Ureter (tissue), 1 donor: Measurements from ENCODE around the gene ARMC12. TPM values are rescaled to one million over a fixed set of nuclear protein-coding genes. Genes with fewer than 3 reads are reported as not detected.
"Not testable (repeated sequence)": the region's sequence is repeated elsewhere in the genome, so short reads cannot be mapped to it uniquely, and the experiment has no call there.

Experiments
- DNase-seq: peaks from one replicate; pipeline ENCODE4 v3.0.0-alpha.2; 2020; ENCODE audit warnings: low spot score
- total RNA-seq: library from RNA; stranded (reverse); gene quantifications from one replicate; pipeline ENCODE4 v1.2.4, GENCODE V29; 2023
- donor health status: DM: yes; HTN: yes; CAD: no.

Gene ARMC12, protein sequence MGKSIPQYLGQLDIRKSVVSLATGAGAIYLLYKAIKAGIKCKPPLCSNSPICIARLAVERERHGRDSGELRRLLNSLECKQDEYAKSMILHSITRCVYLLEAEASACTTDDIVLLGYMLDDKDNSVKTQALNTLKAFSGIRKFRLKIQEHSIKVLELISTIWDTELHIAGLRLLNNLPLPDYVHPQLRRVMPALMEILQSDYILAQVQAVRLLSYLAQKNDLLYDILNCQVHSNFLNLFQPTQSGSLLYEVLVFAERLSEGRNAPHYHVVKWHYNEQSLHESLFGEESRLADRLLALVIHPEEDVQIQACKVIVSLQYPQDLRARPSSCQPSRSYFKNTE
- total RNA-seq: 1.5 TPM

DNA sequence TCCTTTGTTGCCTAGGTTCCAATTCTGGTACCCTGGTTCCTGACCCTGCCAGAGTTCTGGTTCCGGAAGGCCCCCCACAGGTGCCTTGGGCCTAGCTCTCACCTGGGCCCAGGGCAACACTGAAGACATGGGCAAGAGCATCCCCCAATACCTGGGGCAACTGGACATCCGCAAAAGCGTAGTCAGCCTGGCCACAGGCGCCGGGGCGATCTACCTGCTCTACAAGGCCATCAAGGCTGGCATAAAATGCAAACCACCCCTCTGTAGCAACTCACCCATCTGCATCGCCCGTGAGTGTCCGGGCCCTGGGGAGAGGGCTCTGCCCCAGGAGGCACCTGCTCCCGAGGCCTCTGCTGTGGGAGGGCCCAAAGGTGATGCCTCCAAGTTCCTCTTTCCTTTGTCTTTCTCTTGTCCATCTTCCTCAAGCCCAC is at the start of gene ARMC12:
Gene ARMC12, plus strand, starts transcription at position 51 of the 431 bp plus-strand sequence. Its CDS starts 77 bp downstream, at position 128.
- no peak for DNase-seq

DNA sequence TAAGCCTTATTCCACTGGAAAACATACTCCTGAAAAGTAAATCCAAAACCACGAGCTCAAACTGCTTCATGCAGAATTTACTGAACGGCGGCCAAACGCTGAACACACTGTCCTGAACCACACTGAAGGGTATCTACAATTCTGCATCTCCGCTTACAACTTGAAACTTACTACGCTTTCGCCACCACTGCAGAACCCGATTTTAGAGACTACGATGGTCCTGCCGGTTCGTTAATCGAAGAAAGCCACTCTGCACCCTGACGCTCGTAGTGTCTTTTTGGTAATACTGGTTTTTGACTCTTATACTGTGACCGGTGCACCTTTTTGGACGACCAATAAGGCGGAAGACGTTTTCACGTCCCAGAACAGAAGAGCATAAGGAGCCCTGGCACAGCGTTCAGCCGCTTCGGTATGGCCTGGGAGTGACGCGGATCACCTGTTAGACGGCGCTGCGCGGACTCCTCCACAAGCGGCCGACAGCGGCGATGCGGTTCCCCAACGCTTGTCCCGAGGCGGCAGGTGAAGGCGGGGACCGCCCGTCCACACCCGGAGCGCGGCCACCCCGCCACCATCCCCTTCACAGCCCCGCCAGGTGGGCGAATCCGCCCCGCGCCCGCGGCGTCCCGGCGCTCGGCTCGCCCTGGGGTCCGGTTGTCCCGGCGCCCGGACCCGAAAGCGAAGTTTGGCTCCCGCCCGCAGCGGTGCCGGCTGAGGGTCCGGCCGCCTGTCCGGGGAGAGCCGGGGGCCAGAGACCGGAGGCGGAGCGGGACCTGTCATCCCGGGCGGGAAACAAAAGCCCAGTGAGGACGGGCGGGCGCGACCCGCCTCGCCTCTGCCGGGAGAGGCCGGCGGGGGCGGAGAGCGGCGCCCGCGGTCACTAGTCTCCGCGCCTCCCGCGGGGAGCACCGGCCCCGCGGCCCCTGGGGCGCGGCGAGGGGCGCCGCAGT is 48.9 kb upstream of the ARMC12 start:
- peak; percentile 53 for DNase-seq

DNA sequence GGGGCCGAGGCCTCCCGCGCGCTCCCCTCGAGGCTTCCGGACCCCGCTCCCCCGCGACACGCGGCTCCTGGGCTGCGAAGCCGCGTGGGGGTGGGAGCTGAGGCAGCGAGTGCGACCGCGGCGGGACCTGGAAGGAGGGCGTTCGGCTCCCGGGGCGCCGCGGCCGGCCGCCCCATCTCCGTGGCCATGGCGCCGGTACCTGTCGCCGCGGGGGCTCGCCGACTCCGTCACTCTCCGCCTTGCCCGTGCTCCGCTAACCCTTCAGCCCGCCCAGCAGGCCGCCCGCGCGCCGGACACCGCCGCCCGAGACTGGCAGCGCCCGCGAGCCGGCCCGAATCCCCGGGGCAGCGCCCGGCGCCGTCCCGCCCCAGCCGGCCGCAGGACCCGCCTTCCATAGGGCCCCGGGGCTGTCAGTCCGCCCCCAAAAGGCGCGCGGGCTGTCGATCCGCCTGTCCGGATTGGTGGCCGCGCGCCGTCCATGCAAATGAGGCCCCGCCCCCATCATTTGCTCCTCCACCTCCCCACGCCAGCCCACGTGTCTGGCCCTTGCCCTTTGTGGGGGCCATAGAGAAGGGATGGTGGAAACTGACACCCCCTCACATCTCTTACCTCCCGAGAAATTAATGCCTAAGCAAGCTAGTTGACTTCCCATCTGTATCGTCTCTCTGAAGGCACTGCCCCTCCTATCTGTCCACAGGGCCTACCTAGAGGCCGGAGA is 48.1 kb upstream of the ARMC12 start, which contains the start of gene FKBP5:
Gene FKBP5, minus strand, starts transcription at position 311 of the 718 bp plus-strand sequence. CDS start 46,091 bp downstream, outside the sequence.
- peak; percentile 95 for DNase-seq

DNA sequence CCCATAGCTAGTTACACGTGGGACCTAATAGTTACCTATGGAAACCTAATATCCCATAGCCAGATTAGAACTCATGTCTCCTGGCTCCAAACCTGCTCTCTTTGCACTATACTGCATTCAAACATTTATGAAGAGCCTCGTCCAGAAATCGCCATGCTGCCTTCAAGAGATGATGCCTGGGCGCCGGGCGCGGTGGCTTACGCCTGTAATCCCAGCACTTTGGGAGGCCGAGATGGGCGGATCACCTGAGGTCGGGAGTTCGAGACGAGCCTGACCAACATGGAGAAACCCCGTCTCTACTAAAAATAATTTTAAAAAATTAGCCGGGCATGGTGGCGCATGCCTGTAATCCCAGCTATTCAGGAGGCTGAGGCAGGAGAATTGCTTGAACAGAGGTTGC is 46.8 kb upstream of the ARMC12 start:
- not testable (repeated sequence) for DNase-seq

DNA sequence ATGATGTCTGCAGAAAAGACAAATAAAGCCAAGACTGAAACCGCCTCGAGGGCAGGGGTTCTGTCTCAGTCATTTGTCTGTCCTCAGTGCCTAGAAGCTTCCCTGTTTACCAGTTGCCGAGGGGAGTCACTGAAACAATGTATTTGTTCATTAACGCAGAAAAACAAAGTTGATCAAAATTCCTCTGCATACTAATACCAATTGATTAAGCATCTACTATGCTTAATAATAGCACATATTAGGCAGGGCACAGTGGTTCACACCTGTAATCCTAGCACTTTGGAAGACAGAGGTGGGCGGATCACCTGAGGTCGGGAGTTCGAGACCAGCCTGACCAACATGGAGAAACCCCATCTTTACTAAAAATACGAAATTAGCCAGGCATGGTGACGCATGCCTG is 46.3 kb upstream of the ARMC12 start:
- no peak for DNase-seq

DNA sequence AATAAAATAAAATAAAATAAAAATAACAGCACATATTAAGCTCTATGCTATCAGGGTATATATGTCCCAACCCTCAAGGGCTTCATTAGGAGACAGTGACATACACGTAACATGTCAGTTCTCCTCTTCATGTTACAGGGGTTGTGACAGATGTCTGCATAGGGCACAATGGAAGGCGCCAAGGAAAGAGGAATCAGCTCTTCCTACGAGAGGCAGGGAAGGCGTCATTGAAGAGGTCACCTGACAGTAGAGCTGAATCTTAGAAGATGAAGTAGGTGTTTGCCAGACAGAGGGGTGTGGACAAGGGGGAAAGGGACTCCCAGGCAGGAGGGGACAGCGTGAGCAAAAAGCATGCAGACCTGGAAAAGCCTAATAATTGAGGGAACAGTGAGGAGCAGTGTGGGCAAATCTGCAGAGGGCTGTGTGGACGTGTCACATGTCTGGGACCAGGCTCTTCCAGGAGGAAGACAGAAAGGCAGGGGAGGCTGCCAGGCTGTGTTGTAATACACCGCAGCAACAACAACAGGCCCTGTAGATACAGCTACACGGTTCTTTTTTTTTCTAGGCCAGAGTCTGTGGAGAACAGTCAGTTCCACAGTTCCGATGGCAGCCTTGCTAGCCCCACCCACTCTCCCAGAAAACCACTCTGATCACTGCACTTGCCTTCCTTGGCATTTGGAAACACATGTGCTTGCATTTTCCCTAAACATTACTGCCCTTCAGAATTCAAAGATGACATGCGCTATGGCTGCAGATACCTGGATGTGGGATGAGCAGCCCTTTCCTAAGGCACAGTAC is 45.6 kb upstream of the ARMC12 start:
- peak; percentile 79 for DNase-seq

DNA sequence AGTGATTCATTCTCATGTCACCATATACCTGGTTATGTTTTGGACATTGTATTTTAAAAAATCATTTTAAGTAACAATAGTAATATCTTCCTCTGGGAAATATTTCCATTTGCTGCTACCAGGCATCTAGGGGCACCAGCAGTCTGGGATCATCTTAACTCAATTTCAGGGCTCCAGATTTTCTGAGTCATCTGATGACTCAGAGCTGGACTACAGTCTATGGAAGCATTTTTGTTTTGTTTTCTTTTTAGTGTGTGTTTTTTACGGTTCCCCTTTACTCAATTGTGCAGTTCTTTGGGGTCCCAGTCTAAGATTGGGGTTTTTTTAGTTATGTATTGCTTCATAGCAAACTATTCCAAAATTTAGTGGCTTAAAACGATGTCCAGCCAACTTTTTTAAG is 42.4 kb upstream of the ARMC12 start:
- DNase-seq: no peak

DNA sequence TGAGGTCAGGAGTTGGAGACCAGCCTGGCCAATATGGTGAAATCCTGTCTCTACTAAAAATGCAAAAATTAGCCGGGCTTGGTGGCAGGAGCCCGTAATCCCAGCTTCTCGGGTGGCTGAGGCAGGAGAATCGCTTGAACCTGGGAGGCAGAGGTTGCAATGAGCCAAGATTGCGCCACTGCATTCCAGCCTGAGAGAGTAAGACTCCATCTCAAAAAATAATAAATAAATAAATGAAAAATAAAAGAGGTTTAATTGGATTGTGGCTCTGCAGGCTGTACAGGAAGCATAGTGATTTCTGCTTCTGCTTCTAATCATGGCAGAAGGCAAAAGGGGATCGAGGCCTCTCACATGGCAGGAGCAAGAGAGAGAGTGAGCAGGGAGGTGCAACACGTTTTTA is 38.4 kb upstream of the ARMC12 start:
- DNase-seq: not testable (repeated sequence)

DNA sequence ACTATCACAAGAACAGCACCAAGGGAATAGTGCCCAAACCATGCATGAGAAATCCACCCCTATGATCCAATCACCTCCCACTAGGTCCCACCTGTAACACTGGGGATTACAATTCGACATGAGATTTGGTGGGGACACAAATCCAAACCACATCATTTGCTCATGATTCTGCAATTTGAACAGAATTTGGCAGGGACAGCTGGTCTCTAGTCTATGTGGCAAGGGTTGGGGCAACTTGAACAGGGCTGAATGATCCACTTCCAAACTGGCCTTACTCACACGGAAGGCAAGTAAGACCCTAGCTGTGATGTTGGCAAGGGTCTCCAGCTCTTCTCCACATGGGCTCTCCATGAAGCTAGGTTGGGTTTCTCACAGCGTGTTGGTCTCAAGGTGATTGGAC is 38.0 kb upstream of the ARMC12 start:
- no peak for DNase-seq

DNA sequence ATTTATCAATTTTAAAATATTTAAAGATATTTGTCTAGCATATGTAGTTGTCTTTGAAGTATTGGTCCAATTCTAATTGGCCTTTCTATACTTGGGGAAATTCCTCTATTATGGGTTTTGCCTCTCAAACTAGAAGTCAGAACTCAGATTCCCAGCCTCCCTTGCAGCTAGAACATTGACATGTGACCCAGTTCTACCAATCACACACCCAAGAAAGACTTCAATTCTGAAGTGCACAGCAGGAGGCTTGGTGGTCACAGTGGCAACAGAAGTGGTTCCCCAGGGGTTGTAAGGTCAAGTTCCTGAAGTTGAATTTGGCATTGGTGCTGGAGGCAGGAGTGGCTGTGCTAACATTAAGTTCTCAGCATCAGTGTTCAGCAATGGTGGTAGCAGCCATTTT is 33.3 kb upstream of the ARMC12 start:
- no peak for DNase-seq

DNA sequence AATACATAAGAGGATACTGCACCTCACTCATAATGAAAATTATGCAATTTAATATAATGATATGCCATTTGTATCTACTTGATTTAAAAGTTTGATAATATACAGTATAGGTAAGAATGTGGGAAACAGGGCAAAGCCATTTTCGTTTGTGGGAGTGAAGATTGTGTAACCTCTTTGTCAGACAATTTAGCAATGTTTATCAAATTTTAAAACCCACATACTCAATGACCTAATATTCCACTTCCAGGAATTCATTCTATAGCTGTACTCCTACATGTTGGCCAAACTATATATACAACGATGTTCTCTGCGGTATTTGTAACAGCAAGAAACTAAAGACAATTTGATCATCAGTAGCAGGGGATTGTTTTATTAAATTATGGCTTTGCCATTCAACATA is 30.4 kb upstream of the ARMC12 start:
- DNase-seq: no peak

DNA sequence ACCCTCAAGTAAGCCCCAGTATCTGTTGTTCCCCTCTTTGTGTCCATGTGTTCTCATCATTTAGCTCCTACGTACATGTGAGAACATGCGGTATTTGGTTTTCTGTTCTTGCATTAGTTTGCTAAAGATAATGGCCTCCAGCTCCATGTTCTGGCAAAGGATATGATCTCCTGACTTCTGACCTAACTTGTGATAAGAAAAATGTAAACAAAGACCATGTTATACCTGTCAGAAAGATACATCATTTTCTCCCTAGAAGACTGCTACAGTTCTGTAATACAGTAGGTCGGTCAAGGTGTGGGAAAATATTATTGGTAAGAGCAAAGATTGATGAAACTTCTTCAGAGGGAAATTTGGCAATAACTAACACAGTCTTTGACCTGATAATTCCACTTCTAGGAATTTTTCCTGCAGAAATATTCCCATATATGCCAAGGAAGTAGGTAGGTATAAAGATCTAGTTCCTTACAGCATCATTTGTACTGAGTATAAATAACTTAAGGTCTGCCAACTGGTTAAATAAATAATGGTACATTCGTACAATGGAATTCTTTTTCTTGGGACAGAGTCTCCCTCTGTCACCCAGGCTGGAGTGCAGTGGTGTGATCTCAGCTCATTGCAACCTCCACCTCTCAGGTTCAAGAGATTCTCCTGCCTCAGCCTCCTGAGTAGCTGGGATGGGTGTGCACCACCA is 29.0 kb upstream of the ARMC12 start:
- no peak for DNase-seq

DNA sequence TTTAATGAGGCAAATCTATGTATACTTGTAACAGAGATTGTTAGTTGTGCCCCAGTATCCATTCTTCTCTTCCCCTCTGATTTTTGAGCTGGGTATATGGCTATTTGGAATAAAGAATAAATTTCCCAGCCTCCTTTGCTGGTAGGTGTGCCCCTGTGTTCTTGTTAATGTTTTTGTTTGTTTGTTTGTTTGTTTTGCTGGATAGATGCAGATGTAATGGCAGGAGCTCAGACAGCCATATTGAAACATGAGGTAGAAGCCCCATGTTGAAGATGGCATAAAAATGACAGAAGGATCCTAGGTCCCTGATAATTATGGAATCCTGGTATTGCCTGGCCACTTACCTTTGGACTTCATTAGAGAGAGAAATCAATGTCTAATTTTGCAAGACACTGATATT is 28.2 kb upstream of the ARMC12 start:
- DNase-seq: no peak

DNA sequence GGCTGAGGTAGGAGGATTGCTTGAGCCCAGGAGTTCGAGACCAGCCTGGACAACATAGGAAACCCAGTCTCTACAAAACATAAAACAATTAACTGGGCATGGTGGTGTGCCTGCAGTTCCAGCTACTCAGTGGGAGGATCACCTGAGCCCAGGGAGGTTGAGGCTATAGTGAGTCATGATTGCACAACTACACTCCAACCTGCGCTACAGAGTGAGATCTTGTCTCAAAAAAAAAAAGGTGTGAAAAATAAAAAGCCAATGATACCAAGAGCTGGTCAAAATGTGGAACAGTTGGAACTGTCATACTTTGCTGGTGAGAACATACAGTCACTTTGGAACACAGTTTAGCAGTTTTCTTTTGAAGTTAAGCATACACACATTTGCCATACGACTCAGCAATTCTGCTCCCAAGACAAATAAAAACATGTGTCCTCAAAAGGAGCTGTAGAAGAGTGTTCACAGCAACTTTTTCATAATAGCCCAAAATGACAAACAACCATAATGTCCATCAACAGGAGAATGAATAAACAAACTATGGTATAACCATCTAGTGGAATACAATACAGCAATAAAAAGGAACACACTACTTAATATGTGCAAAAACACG is 26.5 kb upstream of the ARMC12 start:
- DNase-seq: no peak

DNA sequence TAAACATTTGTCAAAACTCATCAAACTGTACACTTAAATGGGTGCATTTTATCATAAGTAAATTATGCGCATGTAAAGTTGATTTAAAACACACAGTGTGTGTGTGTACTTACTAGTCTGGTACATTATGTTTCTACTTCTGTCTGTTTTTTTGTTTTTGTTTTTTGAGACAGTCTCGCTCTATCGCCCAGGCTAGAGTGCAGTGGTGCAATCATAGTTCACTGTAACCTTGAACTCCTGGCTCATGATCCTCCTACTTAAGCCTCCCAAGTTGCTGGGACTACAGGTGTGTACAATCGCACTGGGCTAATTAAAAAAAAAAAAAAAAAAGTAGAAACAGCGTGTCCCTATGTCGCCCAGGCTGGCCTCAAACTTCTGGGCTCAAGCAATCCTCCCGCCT is 25.1 kb upstream of the ARMC12 start:
- DNase-seq: no peak

DNA sequence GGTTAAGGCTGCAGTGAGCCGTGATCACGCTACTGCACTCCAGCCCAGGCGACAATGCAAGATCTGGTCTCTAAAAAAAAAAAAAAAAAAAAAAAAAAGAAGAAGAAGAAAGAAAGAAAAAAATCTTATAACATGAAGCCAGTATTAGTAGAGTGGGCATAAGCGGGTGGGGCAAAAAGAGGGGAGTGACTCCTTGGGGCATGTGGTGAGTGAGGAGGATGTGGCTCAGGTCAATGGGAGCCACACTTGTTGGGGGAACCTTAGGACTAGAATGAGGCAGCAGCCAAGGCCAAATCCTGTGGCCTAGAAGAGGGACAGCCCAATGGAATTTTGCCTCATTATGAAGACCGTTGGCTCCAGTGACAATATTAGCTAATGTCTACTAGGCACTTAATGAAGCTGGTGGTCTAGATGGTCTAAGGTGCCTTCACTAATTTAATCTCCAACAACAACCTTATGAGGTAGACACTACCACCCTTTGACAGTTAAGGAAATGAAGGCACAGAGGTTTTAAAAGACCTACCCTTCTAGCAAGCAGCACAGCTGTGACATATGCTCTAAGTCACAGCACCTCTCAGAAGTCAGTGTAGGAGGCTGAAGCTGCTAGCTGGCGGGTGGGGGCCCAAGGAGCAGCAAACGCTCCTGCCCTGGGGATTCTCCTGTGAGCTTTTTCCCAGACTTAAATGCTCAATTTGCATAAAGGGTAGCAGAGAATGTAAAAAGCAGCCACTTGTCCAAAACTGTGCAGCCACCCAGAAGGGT is 23.6 kb upstream of the ARMC12 start:
- no peak for DNase-seq

DNA sequence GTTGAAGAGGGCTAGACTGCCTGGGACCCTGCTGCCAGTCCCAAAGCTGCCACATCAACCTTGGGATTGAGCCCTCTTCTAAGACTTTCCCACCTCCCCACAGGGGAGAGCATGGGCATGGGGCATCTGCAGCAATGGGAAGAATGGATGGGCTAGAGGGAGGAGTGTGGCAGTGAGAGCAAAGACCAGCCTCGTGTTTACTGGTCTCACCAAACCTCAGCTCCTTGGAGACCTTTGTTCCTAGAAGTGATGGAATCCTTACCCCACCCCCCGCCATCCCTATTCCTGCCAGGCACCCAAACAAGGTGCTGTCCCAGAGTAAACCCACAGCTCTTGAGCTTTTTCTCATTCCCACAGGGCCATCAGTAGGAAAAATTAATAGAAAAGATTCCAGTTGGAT is 20.0 kb upstream of the ARMC12 start:
- DNase-seq: no peak

DNA sequence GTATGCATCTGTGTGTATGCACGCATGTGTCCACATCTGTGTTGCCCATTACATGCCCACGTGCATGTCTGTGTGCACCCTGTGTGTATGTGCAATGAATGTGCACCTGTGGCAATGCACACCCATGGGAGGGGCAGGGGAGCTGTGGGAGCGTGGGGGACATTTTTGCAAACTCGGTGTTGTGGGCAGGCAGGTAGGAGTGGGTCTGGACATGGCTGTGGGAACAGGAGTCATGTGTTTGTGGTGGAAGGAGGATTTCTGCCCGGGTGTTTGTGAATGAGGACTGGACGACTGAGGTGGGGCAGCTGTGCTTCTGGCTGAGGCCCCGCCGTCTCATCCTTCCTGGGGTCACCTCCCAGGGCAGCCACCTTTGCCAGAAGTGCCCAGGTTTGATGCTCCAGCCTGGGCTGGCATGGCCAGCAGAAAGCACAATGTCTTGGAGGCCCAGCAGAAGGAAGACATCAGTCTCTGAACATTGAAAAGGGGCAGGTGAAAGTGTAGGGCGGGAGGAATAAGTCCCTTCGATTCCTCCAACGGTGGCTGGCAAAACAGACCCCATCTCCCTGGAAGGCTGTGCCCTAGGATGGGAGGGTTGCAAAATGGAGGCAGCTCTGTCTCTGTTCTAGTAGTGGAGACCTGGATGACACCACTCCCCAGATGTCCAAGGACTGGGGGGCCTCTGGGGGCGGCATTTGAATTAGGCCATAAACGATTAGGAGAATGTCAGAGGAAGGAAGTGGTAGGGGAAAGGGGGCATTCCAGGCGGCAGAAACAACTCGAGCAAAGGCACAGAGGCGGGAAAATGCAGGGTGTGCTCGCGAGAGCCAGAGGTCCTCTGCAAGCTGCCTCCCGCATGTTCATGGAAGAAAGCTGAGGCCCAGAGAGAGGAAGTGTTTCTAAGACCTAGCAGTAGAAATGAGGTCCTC is 19.1 kb upstream of the ARMC12 start:
- DNase-seq: no peak
